ENCODE results near the gene VSIG4.

DNA sequence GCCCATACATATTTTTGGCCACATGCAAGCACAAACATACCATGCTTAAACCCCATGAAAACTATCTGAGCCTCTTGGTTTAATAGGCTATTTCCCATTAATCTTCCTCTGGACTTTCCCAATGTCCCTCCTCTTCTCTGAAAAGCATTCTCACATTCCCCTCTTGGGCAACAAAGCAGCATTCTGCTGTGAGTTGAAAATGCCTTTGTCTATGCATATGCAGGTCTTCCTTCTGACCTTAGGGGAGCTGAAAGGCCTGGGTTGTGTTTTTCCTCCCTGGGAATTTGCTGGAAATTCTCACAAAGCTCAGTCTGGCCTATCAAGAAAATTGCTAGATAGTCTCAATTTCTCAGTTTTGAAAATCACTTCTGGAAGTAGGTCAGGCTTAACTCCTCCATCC lies 4.2 kb downstream of the VSIG4 start:
- TF ChIP-seq U2AF2 (IDR thresholded peaks at IDR 0.05; ENCODE audit: low read depth, low read length) (no peak), ZNF768 (CRISPR knock-in tag; IDR thresholded peaks at IDR 0.05) (no peak)
- TF ChIP-seq, protein P1, sequence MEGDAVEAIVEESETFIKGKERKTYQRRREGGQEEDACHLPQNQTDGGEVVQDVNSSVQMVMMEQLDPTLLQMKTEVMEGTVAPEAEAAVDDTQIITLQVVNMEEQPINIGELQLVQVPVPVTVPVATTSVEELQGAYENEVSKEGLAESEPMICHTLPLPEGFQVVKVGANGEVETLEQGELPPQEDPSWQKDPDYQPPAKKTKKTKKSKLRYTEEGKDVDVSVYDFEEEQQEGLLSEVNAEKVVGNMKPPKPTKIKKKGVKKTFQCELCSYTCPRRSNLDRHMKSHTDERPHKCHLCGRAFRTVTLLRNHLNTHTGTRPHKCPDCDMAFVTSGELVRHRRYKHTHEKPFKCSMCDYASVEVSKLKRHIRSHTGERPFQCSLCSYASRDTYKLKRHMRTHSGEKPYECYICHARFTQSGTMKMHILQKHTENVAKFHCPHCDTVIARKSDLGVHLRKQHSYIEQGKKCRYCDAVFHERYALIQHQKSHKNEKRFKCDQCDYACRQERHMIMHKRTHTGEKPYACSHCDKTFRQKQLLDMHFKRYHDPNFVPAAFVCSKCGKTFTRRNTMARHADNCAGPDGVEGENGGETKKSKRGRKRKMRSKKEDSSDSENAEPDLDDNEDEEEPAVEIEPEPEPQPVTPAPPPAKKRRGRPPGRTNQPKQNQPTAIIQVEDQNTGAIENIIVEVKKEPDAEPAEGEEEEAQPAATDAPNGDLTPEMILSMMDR (CRISPR knock-in tag; IDR thresholded peaks at IDR 0.05), result no peak

Measured in HepG2 (cell line).